DND-41 (cell line): ENCODE data around the gene ABHD16B.

Experiments
- CTCF ChIP-seq: IDR thresholded peaks from 2 replicates; pipeline ENCODE4 v1.5.1; 2012; ENCODE audit warnings: borderline replicate concordance, low read length, moderate library complexity, mild to moderate bottlenecking; ENCODE audit not compliant: poor library complexity, severe bottlenecking; ENCODE audit errors: extremely low read depth
- EZH2 ChIP-seq: IDR thresholded peaks from 3 replicates; pipeline ENCODE4 v1.6.1; 2012; ENCODE audit warnings: borderline replicate concordance, low read depth, mild to moderate bottlenecking, moderate library complexity, low read length, inconsistent platforms; ENCODE audit not compliant: severe bottlenecking

GRCh38 chr20:63846888-63847236, 14.4 kb upstream of the ABHD16B start:
- TF ChIP-seq EZH2 = no peak
- no peak for TF ChIP-seq CTCF
